Heart right ventricle (tissue), 16 donors: Measurements from ENCODE around the gene HES4. TPM values are rescaled to one million over a fixed set of nuclear protein-coding genes. Genes with fewer than 3 reads are reported as not detected.
A peak's percentile ranks its signal among the peaks of the same experiment; 100 is the strongest.

ENCODE experiments used
- ATAC-seq, 8 donors: fragments of 200-7000 bp; cut with Tn5 transposase; one replicate each; pipeline ENCODE4 v1.9.1; 2020; ENCODE audit warnings: mild to moderate bottlenecking in 8 of 8, moderate library complexity in 8 of 8, moderate number of reproducible peaks in 1 of 8
- DNase-seq, 2 donors: peaks; one replicate each; pipeline ENCODE4 v3.0.0-alpha.2; 2020
- H3K27ac ChIP-seq, 10 donors: fragments of 200-600 bp; sonication (generic) in 2 of 10; one replicate each; pipeline versions ENCODE4 v1.5.0 to v1.8.0; 2020 to 2022; ENCODE audit warnings: mild to moderate bottlenecking in 3 of 10
- H3K27me3 ChIP-seq, 7 donors: fragments of 200-600 bp; one replicate each; pipeline ENCODE4 v1.8.0; 2021 to 2022; ENCODE audit warnings: mild to moderate bottlenecking in 2 of 7
- H3K36me3 ChIP-seq, 9 donors: fragments of 200-600 bp; sonication (generic) in 1 of 9; one replicate each; pipeline versions ENCODE4 v1.5.0 to v1.8.0; 2020 to 2022; ENCODE audit warnings: mild to moderate bottlenecking in 2 of 9
- H3K4me1 ChIP-seq, 9 donors: fragments of 200-600 bp; sonication (generic) in 1 of 9; one replicate each; pipeline versions ENCODE4 v1.5.0 to v1.8.0; 2020 to 2022; ENCODE audit warnings: mild to moderate bottlenecking in 4 of 9
- H3K4me3 ChIP-seq, 10 donors: fragments of 200-600 bp; sonication (generic) in 2 of 10; one replicate each; pipeline versions ENCODE4 v1.5.0 to v1.8.0; 2020 to 2022; ENCODE audit warnings: mild to moderate bottlenecking in 7 of 10, moderate library complexity in 2 of 10
- H3K9me3 ChIP-seq, 11 donors: fragments of 200-600 bp in 10 of 11; sonication (generic) in 2 of 11; one replicate each; pipeline versions ENCODE4 v1.5.0 to v1.8.0; 2013 to 2022; ENCODE audit warnings: mild to moderate bottlenecking in 2 of 11, control low read depth in 1 of 11, moderate library complexity in 1 of 11
- WGBS, 2 donors: extraction: QIAGEN DNeasy Blood & Tissue Kit; methylation state at CpG; one replicate each; pipeline ENCODE4 v1.1.7; 2013; ENCODE audit warnings: inconsistent platforms in 1 of 2; 5-methylcytosine and 5-hydroxymethylcytosine counted together
- intact Hi-C, 10 donors: fragments of 100-400 bp; cut with DNase I; formaldehyde crosslinking; loops; one replicate each; pipeline versions ENCODE4 v1.11.1 to v1.14.2; 2022
- polyA plus RNA-seq, 2 donors: library from polyadenylated mRNA; stranded (reverse); fragments of 200-250 nt; gene quantifications; one replicate each; pipeline ENCODE4 v1.2.3, GENCODE V29; 2013
- total RNA-seq, 10 donors: library from RNA; stranded (reverse); fragmentation: NEBNext Ultra II Directional in 3 of 10; extraction: Animal tissue kit (Norgen Biotek cat#: 25700) in 3 of 10; gene quantifications; one replicate each; pipeline versions ENCODE4 v1.2.1 to v1.2.4, GENCODE V29; 2021 to 2023
- TF ChIP-seq, protein P1 (sequence below), 9 donors: fragments of 200-600 bp; sonication (generic) in 2 of 9; IDR thresholded peaks; one replicate each; pipeline versions ENCODE4 v1.5.0 to v1.8.0; 2021 to 2022; ENCODE audit warnings: antibody characterized with exemption in 9 of 9, mild to moderate bottlenecking in 5 of 9, moderate library complexity in 1 of 9
- donor health status: Arrhythmogenic right ventricular cardiomyopathy.
- donor health status: ischemic (EF 13 %, LVEDD 7.1; RV severe dilation, severe dysfunction).
- donor health status: healthy with polysubstance abuse.
- donor health status: DM: no; HTN: yes; CAD: no.
- donor health status: DM: no; HTN: no; CAD: no.
- donor health status: ischemic (EF 25% LVEDD 6.9; RV normal size, moderate dysfunction).
- donor health status: ischemic (EF 25% LVEDD 5.7; RV mildly dilated, moderate dysfunction).
- donor health status: healthy.
- donor health status: DM: yes; HTN: yes; CAD: no.
- donor health status: Ischemic cardiomyopathy.
- donor health status: ischemic (EF 35%, LVEDD 5.7; RV mildly dilated, moderate dysfunction).
- donor health status: nonischemic (EF 11% LVEDD 7.7; RV severe dilation, severe dysfunction).
- donor health status: DM: yes; HTN: yes; CAD: no.
- donor health status: PGD.
- donor health status: ischemic (EF 29% LVEDD 5.4; RV normal size, mild dysfunction).
- donor health status: nonischemic (EF 23%, LVEDD 6.1; RV moderate dilation, normal function).

Gene HES4
- total and polyA plus RNA-seq, 12 donors = 28.5 to 78.1 (median 45.1) TPM

DNA sequence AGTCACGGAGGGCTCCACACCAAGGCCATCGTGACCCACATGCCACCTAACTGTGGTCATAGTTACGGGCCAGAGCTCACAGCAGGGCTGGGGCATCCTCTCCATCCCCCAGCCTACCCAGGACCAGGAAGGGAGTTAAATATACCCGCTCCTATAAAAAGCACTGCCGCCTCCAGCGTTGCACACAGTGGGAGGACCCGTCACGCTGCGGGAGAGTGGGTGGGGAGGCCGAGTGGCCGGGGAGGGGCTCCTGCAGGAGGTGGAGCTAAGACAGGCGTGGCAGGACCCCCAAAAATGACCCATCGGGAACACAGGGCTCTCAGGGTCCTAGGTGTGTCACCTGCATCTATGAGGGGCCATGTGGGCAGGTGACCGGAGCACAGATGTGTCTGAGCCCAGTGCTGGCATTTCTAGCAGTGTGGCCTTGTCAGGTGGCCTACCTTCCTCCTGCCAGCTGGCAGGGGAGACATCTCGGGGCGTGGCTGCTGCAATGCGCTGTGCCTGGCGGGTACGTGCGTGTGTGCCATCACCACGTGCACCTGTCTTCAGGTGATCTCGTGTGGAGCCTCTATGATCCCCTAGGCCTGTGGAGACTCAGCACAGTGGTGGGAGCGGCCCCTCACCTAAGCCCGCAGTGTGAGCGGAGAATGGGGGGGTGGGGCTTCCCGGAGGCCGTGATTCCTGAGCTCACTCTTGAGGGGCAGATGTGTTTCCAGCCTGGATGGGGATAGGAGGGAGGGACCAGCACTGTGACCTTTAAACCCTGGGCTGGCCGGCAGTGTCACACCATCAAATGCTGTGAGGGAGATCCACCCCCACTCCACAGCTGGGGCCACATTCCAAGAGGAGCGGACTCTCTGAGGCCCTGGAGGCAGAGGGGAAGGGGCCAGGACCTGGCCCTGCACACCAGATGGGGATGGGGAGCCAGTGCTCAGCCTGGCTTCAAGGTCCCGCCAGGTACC lies 37.8 kb upstream of the HES4 start:
- WGBS, 2 donors = 86 to 87% methylated on average over 30 of the region's 30 CpGs
- Histone ChIP-seq H3K36me3 (peaks cover 0 to 30% (median 0%) of the 10 kb centered on the region in 9 donors), H3K4me3 (no peak overlapping the region), H3K9me3 (no peaks in the 10 kb centered on the region), H3K27ac (no peak overlapping the region), H3K27me3 (peaks cover 0 to 79% (median 12%) of the 10 kb centered on the region in 7 donors), H3K4me1 (peaks cover 12 to 46% (median 23%) of the 10 kb centered on the region in 9 donors)
- TF ChIP-seq, protein P1, sequence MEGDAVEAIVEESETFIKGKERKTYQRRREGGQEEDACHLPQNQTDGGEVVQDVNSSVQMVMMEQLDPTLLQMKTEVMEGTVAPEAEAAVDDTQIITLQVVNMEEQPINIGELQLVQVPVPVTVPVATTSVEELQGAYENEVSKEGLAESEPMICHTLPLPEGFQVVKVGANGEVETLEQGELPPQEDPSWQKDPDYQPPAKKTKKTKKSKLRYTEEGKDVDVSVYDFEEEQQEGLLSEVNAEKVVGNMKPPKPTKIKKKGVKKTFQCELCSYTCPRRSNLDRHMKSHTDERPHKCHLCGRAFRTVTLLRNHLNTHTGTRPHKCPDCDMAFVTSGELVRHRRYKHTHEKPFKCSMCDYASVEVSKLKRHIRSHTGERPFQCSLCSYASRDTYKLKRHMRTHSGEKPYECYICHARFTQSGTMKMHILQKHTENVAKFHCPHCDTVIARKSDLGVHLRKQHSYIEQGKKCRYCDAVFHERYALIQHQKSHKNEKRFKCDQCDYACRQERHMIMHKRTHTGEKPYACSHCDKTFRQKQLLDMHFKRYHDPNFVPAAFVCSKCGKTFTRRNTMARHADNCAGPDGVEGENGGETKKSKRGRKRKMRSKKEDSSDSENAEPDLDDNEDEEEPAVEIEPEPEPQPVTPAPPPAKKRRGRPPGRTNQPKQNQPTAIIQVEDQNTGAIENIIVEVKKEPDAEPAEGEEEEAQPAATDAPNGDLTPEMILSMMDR (IDR thresholded peaks at IDR 0.05) = no peak
- DNase-seq (no peak), ATAC-seq (no peak)
- intact Hi-C loops = loop anchor here in 1 of 10 donors (10.0 kb wide), 1 partner anchor 257 kb away; no protein-coding TSS in a partner anchor

DNA sequence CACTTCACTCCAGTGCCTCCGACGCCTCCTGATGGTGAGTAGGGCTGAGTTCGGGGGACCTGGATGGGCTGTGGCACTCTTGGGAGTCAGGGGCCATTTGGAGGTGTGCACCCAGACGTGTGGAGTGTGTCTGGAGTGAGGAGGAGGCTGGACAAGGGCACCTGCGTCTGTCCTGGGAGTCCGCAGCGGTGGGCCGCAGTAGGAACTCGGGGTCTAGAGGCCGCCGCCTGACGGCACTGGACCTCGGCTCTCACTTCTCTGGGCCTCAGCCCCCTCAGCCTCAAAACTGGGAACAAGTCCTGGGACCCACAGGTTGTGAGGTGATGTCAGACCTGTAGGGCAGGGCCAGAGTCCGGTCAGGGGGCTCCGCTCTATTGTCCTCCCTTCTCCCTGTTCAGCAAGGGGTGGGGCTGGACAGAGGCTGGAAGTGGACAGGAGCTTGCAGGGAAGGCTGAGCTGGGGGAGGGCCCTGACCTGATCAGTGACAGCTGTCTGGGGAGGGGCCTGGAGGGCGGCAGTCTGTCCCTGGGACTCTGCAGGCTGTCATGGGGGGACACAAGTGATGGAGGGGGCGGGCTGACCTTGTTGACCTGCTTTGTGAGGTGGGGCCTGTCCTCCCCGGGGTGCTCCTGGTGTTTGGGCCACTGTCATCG lies 35.5 kb upstream of the HES4 start:
- WGBS, 2 donors = 88 to 92% methylated on average over 19 of the region's 19 CpGs
- peaks cover 10 to 59% (median 24%) of the 10 kb centered on the region in 9 donors for H3K4me1 ChIP-seq
- intact Hi-C loops = loop anchor here in 1 of 10 donors (10.0 kb wide), 1 partner anchor 259 kb away; no protein-coding TSS in a partner anchor

DNA sequence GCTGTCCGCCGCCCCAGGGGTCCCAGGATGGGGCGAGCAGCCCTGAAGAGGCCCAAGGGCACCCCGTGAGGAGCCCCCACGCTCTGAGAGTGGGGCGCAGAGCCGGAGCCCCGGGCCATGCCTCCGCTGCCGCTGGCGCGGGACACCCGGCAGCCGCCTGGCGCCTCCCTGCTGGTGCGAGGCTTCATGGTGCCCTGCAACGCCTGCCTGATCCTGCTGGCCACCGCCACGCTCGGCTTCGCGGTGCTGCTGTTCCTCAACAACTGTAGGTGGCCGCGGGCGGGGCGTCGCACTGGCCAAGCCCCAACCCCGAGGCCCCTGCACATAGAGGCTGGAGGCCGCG lies 34.5 kb upstream of the HES4 start:
- H3K9me3 ChIP-seq = no peaks in the 10 kb centered on the region
- H3K27me3 ChIP-seq = peaks cover 0 to 78% (median 12%) of the 10 kb centered on the region in 7 donors
- intact Hi-C loops = loop anchor here in 2 of 10 donors (5.0 to 10.0 kb wide), 2 partner anchors 33 to 260 kb away; no protein-coding TSS in a partner anchor
- peaks cover under 1 to 49% (median 14%) of the 10 kb centered on the region in 9 donors for H3K4me1 ChIP-seq
- peaks cover 0 to 21% (median 0%) of the 10 kb centered on the region in 9 donors for H3K36me3 ChIP-seq
- WGBS, 2 donors = 38 to 53% methylated on average over 28 to 30 of the region's 30 CpGs
- ATAC-seq = no peak
- DNase-seq = no peak
- H3K4me3 ChIP-seq = peak overlapping the region in 5 of 10 donors; percentile 10 to 57 (median 48)
- TF ChIP-seq, protein P1 (IDR thresholded peaks at IDR 0.05) = no peak
- no peak overlapping the region for H3K27ac ChIP-seq

More for the DNA sequence above, 35.5 kb upstream of the HES4 start:
- TF ChIP-seq, protein P1 (IDR thresholded peaks at IDR 0.05) = no peak
- H3K27me3 ChIP-seq = peaks cover 0 to 88% (median 12%) of the 10 kb centered on the region in 7 donors
- H3K4me3 ChIP-seq = no peak overlapping the region
- no peak for ATAC-seq
- peaks cover 0 to 21% (median 0%) of the 10 kb centered on the region in 9 donors for H3K36me3 ChIP-seq
- no peaks in the 10 kb centered on the region for H3K9me3 ChIP-seq
- no peak for DNase-seq
- no peak overlapping the region for H3K27ac ChIP-seq
